Caco-2 (cell line): ENCODE data around the gene TRMT61B. TPM values are rescaled to one million over a fixed set of nuclear protein-coding genes. Genes with fewer than 3 reads are reported as not detected.

Experiments
- BruUV-seq: library from RNA; stranded (reverse); fragments of 400-500 nt; replicated peaks from 2 replicates; lab custom pipeline; 2021; lab: Mats Ljungman, UMichigan
- CTCF ChIA-PET: fragments of 300-600 bp; sonication (Branson Sonifier 250); formaldehyde crosslinking; loops from one replicate; lab custom pipeline; 2022; ENCODE audit warnings: antibody characterized with exemption; lab: Charles Lee
- POLR2A ChIA-PET: fragments of 300-600 bp; sonication (Branson Sonifier 250); formaldehyde crosslinking; loops from one replicate; lab custom pipeline; 2022; ENCODE audit warnings: antibody characterized with exemption; lab: Charles Lee
- DNase-seq, 2 experiments: peaks; one replicate each; pipeline versions ENCODE4 v3.0.0 to v3.0.0-alpha.2; 2020 to 2022
- H3K27me3 ChIP-seq: replicated peaks from 2 replicates; pipeline ENCODE4 v1.6.0; 2011; ENCODE audit warnings: low read length; ENCODE audit not compliant: control insufficient read depth, insufficient read depth
- H3K36me3 ChIP-seq: 2 replicates; pipeline ENCODE4 v1.5.1; 2011; ENCODE audit warnings: low read length; ENCODE audit not compliant: control insufficient read depth, insufficient read depth
- H3K4me1 ChIP-seq: fragments of 250-450 bp; sonication (Bioruptor Pico); 2 replicates; pipeline ENCODE4 v1.5.1; 2020; ENCODE audit warnings: mild to moderate bottlenecking
- H3K4me3 ChIP-seq: 2 replicates; pipeline ENCODE4 v1.5.1; 2011; ENCODE audit warnings: low read depth, mild to moderate bottlenecking, control low read depth, low read length
- H3K9me3 ChIP-seq: fragments of 250-450 bp; sonication (Bioruptor Pico); 2 replicates; pipeline ENCODE4 v1.5.1; 2020; ENCODE audit warnings: mild to moderate bottlenecking, moderate library complexity
- H3K27ac Mint-ChIP-seq: one replicate; pipeline ENCODE4 v1.8.0; 2022; ENCODE audit warnings: mixed read lengths; ENCODE audit not compliant: unreplicated experiment
- H3K27me3 Mint-ChIP-seq: one replicate; pipeline ENCODE4 v1.8.0; 2022; ENCODE audit warnings: mixed read lengths; ENCODE audit not compliant: insufficient read depth, unreplicated experiment
- H3K36me3 Mint-ChIP-seq: one replicate; pipeline ENCODE4 v1.8.0; 2022; ENCODE audit warnings: mild to moderate bottlenecking, mixed read lengths; ENCODE audit not compliant: insufficient read depth, unreplicated experiment
- H3K4me1 Mint-ChIP-seq: one replicate; pipeline ENCODE4 v1.8.0; 2022; ENCODE audit warnings: low read depth, mixed read lengths; ENCODE audit not compliant: unreplicated experiment
- H3K4me3 Mint-ChIP-seq: one replicate; pipeline ENCODE4 v1.8.0; 2022; ENCODE audit warnings: mild to moderate bottlenecking, moderate library complexity, mixed read lengths; ENCODE audit not compliant: unreplicated experiment
- H3K9me3 Mint-ChIP-seq: one replicate; pipeline ENCODE4 v1.8.0; 2022; ENCODE audit warnings: mixed read lengths; ENCODE audit not compliant: unreplicated experiment
- intact Hi-C: fragments of 100-400 bp; cut with micrococcal nuclease; formaldehyde crosslinking; loops from one replicate; pipeline ENCODE4 v1.10.0; 2022; ENCODE audit not compliant: unreplicated experiment
- total RNA-seq: library from RNA; stranded (reverse); gene quantifications from 2 replicates; pipeline ENCODE4 v1.2.3, GENCODE V29; 2022
- TF ChIP-seq, protein P1 (sequence below), 2 experiments: fragments of 200-600 bp in 1 of 2; IDR thresholded peaks; 1 replicate in 1 of 2; 2 replicates in 1 of 2; pipeline versions ENCODE4 v1.5.1 to v1.8.0; 2011 to 2022; ENCODE audit warnings: antibody characterized with exemption in 1 of 2, control low read depth in 1 of 2, inconsistent platforms in 1 of 2, low read depth in 1 of 2, low read length in 1 of 2, mild to moderate bottlenecking in 1 of 2, moderate library complexity in 1 of 2; ENCODE audit not compliant: insufficient read depth in 1 of 2, severe bottlenecking in 1 of 2, unreplicated experiment in 1 of 2

Gene TRMT61B
- total RNA-seq, 1 experiment from 2014 or later = 19.9 TPM

DNA sequence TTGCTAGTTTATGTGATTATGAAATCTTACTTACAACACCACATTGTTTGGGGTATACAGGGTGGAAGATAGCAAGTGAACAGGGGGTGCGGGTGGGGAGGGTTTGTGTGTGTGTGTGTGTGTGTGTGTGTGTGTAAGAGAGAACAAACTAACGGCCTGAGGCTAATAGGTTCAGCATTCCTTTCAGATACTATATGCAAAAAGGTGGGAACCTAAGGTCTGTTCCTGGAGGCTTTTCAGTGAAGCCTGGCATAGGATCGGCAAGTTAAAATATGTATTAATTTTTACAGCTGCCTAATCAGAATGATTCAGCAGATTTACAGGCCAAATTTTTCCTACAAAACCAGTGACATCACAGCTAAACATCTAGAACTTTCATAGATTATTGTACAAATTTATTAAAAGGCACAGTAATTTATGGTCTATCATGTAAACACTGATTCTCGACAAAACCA is 67.1 kb downstream of the TRMT61B start:
- H3K4me1 Mint-ChIP-seq = no peaks in the 10 kb centered on the region
- no peaks in the 10 kb centered on the region for H3K9me3 Mint-ChIP-seq
- H3K36me3 Mint-ChIP-seq = peaks cover 71% of the 10 kb centered on the region
- Histone ChIP-seq H3K4me3 (no peak overlapping the region), H3K36me3 (no peaks in the 10 kb centered on the region), H3K4me1 (no peaks in the 10 kb centered on the region), H3K9me3 (no peaks in the 10 kb centered on the region), H3K27me3 (no peaks in the 10 kb centered on the region)
- POLR2A ChIA-PET = no interaction called here
- H3K27me3 Mint-ChIP-seq = no peaks in the 10 kb centered on the region
- TF ChIP-seq, protein P1, sequence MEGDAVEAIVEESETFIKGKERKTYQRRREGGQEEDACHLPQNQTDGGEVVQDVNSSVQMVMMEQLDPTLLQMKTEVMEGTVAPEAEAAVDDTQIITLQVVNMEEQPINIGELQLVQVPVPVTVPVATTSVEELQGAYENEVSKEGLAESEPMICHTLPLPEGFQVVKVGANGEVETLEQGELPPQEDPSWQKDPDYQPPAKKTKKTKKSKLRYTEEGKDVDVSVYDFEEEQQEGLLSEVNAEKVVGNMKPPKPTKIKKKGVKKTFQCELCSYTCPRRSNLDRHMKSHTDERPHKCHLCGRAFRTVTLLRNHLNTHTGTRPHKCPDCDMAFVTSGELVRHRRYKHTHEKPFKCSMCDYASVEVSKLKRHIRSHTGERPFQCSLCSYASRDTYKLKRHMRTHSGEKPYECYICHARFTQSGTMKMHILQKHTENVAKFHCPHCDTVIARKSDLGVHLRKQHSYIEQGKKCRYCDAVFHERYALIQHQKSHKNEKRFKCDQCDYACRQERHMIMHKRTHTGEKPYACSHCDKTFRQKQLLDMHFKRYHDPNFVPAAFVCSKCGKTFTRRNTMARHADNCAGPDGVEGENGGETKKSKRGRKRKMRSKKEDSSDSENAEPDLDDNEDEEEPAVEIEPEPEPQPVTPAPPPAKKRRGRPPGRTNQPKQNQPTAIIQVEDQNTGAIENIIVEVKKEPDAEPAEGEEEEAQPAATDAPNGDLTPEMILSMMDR (IDR thresholded peaks at IDR 0.05; ENCODE audit: insufficient read depth in 1 of 2, low read depth in 1 of 2, low read length in 1 of 2, severe bottlenecking in 1 of 2, unreplicated experiment in 1 of 2) = no peak
- H3K27ac Mint-ChIP-seq = no peak overlapping the region
- no peak for DNase-seq
- intact Hi-C loops = no loop called here
- CTCF ChIA-PET = no interaction called here
- BruUV-seq = no TSS peak
- no peak overlapping the region for H3K4me3 Mint-ChIP-seq

DNA sequence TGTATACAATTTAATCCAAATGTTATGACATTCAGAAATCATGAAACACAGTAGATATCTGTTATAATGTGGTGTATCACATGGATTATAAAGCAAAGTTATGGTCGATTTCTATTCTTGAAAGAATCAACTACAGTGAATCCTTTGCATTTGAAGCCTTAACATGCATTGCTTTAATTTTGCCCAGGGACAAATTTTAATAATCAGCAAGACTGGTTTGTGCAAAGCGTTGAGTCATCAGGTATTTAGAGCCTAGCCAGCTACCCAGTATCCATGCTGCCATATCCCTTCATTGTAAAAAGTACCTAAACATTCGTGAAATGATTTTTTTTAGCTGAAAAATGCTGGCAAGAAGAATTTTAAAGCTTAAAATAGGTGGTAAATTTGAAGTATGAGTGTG is 68.4 kb downstream of the TRMT61B start:
- no peaks in the 10 kb centered on the region for H3K4me1 Mint-ChIP-seq
- H3K4me3 Mint-ChIP-seq = no peak overlapping the region
- H3K9me3 Mint-ChIP-seq = no peaks in the 10 kb centered on the region
- BruUV-seq = no TSS peak
- H3K36me3 Mint-ChIP-seq = peaks cover 78% of the 10 kb centered on the region
- Histone ChIP-seq H3K27me3 (no peaks in the 10 kb centered on the region), H3K9me3 (no peaks in the 10 kb centered on the region), H3K4me1 (no peaks in the 10 kb centered on the region), H3K4me3 (no peak overlapping the region), H3K36me3 (no peaks in the 10 kb centered on the region)
- TF ChIP-seq, protein P1 (IDR thresholded peaks at IDR 0.05; ENCODE audit: insufficient read depth in 1 of 2, low read depth in 1 of 2, low read length in 1 of 2, severe bottlenecking in 1 of 2, unreplicated experiment in 1 of 2) = no peak
- POLR2A ChIA-PET = no interaction called here
- DNase-seq = no peak
- H3K27ac Mint-ChIP-seq = no peak overlapping the region
- CTCF ChIA-PET = no interaction called here
- H3K27me3 Mint-ChIP-seq = no peaks in the 10 kb centered on the region
- intact Hi-C loops = no loop called here

Other genes with a start within 250 kb of the TRMT61B start
- gene PPP1CB, start 118.5 kb downstream of the TRMT61B start, total RNA-seq = 185 and 190 TPM in 2 replicates
- gene SPDYA, start 59.5 kb downstream of the TRMT61B start, total RNA-seq = 1.5 and 2.0 TPM in 2 replicates
- 117 and 133 TPM in 2 replicates for gene WDR43, start 24.4 kb upstream of the TRMT61B start, total RNA-seq
- gene TOGARAM2, start 111.0 kb upstream of the TRMT61B start, total RNA-seq = 0.61 and 1.3 TPM in 2 replicates
- not detected in 2 replicates for gene PCARE, start 204.2 kb upstream of the TRMT61B start, total RNA-seq
- gene CLIP4, start 245.1 kb upstream of the TRMT61B start, total RNA-seq = 0.79 and 1.2 TPM in 2 replicates